Spinal cord (tissue), 10 donors: Measurements from ENCODE around the gene SLC26A9. TPM values are rescaled to one million over a fixed set of nuclear protein-coding genes. Genes with fewer than 3 reads are reported as not detected.

ENCODE experiments used
- DNase-seq, 6 donors: peaks; one replicate each; pipeline versions ENCODE4 v3.0.0 to v3.0.0-alpha.2; 2013 to 2015; ENCODE audit warnings: low spot score in 6 of 6, low read depth in 4 of 6
- H3K27ac ChIP-seq: one replicate; pipeline ENCODE4 v1.5.1; 2013; ENCODE audit warnings: low read depth, low read length, control low read depth
- H3K27me3 ChIP-seq: one replicate; pipeline ENCODE4 v1.6.1; 2013; ENCODE audit warnings: low read length; ENCODE audit not compliant: control insufficient read depth, insufficient read depth
- H3K36me3 ChIP-seq: one replicate; pipeline ENCODE4 v1.6.1; 2013; ENCODE audit warnings: low read length; ENCODE audit not compliant: control insufficient read depth, insufficient read depth
- H3K4me1 ChIP-seq: one replicate; pipeline ENCODE4 v1.6.1; 2013; ENCODE audit warnings: low read length; ENCODE audit not compliant: control insufficient read depth, insufficient read depth
- H3K4me3 ChIP-seq: one replicate; pipeline ENCODE4 v1.5.1; 2013; ENCODE audit warnings: low read depth, low read length, control low read depth
- H3K9me3 ChIP-seq: one replicate; pipeline ENCODE4 v1.6.1; 2013; ENCODE audit warnings: low read length; ENCODE audit not compliant: control insufficient read depth, insufficient read depth
- WGBS: methylation state at CpG from one replicate; pipeline ENCODE4 v1.1.5; 2013; ENCODE audit warnings: missing lambda C conversion rate; ENCODE audit not compliant: insufficient coverage; 5-methylcytosine and 5-hydroxymethylcytosine counted together
- long read RNA-seq, 4 donors: transcript quantifications; one replicate each; lab custom pipeline, GENCODE V29; 2026
- polyA plus RNA-seq, 2 donors: library from polyadenylated mRNA; unstranded; fragments of 120-200 nt; gene quantifications; one replicate each; pipeline ENCODE4 v1.2.1, GENCODE V29; 2013; ENCODE audit not compliant: insufficient read length in 2 of 2
- total RNA-seq, 2 donors: library from RNA; depleted of rRNA in 1 of 2; stranded (reverse); fragments of 120-200 nt in 1 of 2; fragments of >200 nt in 1 of 2; gene quantifications; one replicate each; pipeline versions ENCODE4 v1.2.3 to v1.2.4, GENCODE V29; 2013 to 2014
- donor health status: healthy.

Gene SLC26A9
- total RNA-seq = under 1 TPM; 0.06 to 0.30 TPM
- polyA plus RNA-seq = under 1 TPM; 0.21 to 0.29 TPM
- long read RNA-seq, donor 1 = 0 reads
- long read RNA-seq, donor 2 = 0 reads
- long read RNA-seq, donor 3 = 0 reads
- long read RNA-seq, donor 4 = 0 reads

GRCh38 chr1:205943245-205943644, at the start of gene SLC26A9:
Gene SLC26A9 (minus strand): TSS chr1:205943456. CDS start chr1:205935820, 7,636 bp downstream.
- WGBS = 63% methylated on average over 7 of the region's 7 CpGs
- no peak for DNase-seq

DNA sequence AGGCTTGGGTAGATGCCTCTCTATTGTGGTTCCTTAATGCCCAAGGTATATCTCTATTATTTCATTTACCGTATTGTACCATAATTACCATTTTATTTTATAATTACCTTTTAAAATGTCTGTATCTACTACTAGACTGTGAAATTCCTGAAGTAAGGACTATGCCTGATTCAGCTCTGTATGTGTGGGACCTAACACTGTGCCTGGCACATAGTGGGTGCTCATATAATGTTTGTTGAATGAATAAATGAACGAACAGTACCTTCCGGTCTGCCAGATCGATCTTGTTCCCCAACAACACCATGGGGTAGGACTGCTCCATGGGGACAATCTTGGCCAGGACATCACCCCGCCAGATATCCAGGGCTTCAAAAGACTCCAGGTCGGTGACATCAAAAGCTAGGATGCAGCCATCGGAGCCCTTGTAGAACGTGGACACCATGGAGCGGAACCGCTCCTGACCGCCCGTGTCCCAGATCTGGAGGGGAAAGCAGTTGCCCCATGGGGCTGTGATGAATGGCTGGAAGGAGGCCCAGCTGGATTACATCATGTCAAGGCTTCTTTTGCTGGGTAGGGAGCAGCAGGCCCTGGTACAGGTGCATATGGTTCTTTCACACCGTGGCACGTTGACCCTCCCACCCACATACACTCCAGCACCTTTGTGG, 49.1 kb upstream of the SLC26A9 start:
- H3K9me3 ChIP-seq = no peaks in the 10 kb centered on the region
- H3K4me3 ChIP-seq = no peak overlapping the region
- no peak overlapping the region for H3K27ac ChIP-seq
- DNase-seq = no peak
- H3K36me3 ChIP-seq = no peaks in the 10 kb centered on the region
- H3K4me1 ChIP-seq = peaks cover 9% of the 10 kb centered on the region
- 90% methylated on average over 10 of the region's 14 CpGs for WGBS
- no peaks in the 10 kb centered on the region for H3K27me3 ChIP-seq

More at GRCh38 chr1:205943245-205943644, at the start of gene SLC26A9:
- Histone ChIP-seq H3K27me3 (no peaks in the 10 kb centered on the region), H3K9me3 (no peaks in the 10 kb centered on the region), H3K4me1 (peaks cover 5% of the 10 kb centered on the region), H3K27ac (no peak within 1 kb of the TSS), H3K4me3 (no peak within 1 kb of the TSS), H3K36me3 (no peaks in the 10 kb centered on the region)

- no peak overlapping the region for H3K4me3 ChIP-seq
- H3K9me3 ChIP-seq = no peaks in the 10 kb centered on the region
- no peaks in the 10 kb centered on the region for H3K36me3 ChIP-seq
Measured at GRCh38 chr1:205991237-205991636, 48.0 kb upstream of the SLC26A9 start.

DNA sequence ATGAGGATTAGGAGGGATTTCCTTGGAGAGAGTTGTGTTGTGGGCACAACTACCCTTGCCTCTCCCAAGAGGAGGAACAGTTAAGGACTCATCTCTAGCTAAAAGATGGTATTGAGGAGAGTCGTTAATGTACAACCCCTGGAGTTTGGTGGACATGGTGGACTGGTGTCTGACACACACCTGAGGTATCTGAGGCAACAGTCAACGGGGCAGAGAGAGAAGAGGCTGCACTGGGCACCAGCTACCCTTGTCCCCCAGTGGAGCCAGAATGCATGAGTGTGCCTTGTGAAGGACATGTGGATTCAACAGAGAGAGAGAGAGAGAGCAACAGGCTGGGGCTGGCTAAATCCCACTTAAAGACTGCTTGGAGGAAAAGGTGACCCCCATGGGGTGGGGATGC, 47.0 kb upstream of the SLC26A9 start:
- WGBS = 85% methylated on average over 2 of the region's 2 CpGs
- Histone ChIP-seq H3K9me3 (no peaks in the 10 kb centered on the region), H3K4me1 (peaks cover 9% of the 10 kb centered on the region), H3K36me3 (no peaks in the 10 kb centered on the region), H3K27me3 (no peaks in the 10 kb centered on the region), H3K4me3 (no peak overlapping the region), H3K27ac (no peak overlapping the region)
- DNase-seq = no peak

More at GRCh38 chr1:205991237-205991636, 48.0 kb upstream of the SLC26A9 start:
- no peaks in the 10 kb centered on the region for H3K27me3 ChIP-seq
- no peak overlapping the region for H3K27ac ChIP-seq
- peaks cover 9% of the 10 kb centered on the region for H3K4me1 ChIP-seq
- 97% methylated on average over 4 of the region's 4 CpGs for WGBS
- DNase-seq = no peak

DNA sequence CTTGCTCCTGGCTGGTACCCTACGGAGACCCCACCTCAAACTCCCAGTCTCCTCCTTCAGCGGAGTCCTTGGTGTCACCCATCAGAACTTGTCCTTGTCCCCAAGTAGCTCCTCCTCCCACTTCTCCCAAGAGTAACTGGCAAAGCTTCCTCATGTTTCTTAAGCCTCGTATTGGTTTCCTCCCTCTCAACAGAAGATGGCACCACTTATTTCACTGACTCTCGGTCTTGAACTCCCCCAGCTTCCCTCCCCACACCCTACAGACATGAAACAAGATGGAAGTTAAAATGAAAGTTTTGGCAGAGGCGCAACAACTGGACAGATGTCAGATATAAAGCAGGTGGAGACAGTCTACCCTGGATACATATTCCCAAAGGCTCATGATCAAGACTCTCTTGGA, 46.5 kb upstream of the SLC26A9 start:
- no peaks in the 10 kb centered on the region for H3K9me3 ChIP-seq
- H3K4me1 ChIP-seq = peaks cover 9% of the 10 kb centered on the region
- no peak overlapping the region for H3K4me3 ChIP-seq
- no peak overlapping the region for H3K27ac ChIP-seq
- no peaks in the 10 kb centered on the region for H3K36me3 ChIP-seq
- 79% methylated on average over 3 of the region's 5 CpGs for WGBS
- H3K27me3 ChIP-seq = no peaks in the 10 kb centered on the region
- DNase-seq = no peak

DNA sequence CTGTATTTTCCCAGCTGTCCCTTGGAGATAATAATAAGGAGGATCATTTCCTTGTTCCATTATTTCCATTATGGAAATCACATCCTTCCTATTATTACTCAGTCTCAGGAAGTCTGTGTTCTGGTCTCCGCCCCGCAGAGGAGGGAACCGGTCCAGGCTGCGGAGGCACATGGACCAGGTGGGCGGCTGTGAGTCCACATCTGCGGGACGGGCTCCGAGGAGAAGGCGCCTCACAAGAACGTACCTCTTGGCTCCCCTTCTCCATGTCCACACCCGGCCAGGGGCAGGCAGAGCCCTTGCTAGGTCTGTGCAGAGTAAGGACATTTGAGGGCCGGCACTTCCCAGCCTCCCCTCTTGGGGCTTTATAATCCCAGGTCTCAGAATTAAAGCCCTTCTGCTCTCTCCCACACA, 45.3 kb upstream of the SLC26A9 start:
- no peaks in the 10 kb centered on the region for H3K36me3 ChIP-seq
- no peaks in the 10 kb centered on the region for H3K27me3 ChIP-seq
- H3K4me1 ChIP-seq = peaks cover 10% of the 10 kb centered on the region
- H3K9me3 ChIP-seq = no peaks in the 10 kb centered on the region
- H3K4me3 ChIP-seq = no peak overlapping the region
- no peak overlapping the region for H3K27ac ChIP-seq
- DNase-seq = no peak
- WGBS = 76% methylated on average over 12 of the region's 12 CpGs

DNA sequence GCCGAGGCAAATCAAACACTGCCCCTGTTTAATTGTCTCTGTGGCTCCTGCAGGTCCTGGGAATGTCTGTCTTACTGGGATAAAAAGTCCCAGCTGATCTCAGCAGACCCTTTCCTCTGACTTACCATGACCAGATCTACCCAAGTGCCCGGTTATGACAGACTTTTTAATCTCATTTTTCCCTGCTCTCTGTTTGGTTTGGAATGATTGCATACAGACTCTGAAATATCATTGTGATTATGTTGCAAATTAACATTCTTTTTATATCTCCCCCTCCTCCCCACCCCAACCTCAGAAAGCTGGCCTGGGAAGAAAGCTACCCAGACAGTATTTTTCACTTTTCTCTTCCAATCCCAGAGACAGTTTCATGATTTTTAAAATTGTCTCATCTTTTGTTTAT, 43.6 kb upstream of the SLC26A9 start:
- no peak overlapping the region for H3K4me3 ChIP-seq
- WGBS = no CpG with 5 or more reads among the region's 2 CpGs
- DNase-seq = no peak
- no peaks in the 10 kb centered on the region for H3K27me3 ChIP-seq
- no peaks in the 10 kb centered on the region for H3K36me3 ChIP-seq
- peaks cover 10% of the 10 kb centered on the region for H3K4me1 ChIP-seq
- no peak overlapping the region for H3K27ac ChIP-seq
- H3K9me3 ChIP-seq = no peaks in the 10 kb centered on the region

DNA sequence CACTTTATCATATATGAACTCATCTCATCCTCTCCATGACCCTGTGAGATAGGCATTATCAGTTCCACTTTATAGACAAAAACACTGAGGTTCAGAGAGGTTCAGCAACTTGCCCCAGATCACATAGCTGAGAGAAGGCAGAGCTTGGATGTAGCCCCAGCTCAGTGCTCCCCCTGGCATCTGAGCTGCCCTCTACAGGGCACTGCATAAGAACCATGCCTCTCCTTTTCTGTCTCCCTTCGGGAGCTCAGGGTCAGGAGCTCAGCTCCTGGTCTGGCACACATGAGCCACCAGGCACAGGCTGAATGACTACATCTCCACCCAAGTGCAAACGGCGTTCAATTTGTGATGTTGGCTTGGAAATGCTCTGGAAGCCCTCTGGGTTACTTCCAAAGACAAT, 43.0 kb upstream of the SLC26A9 start:
- 63% methylated on average over 1 of the region's 3 CpGs for WGBS
- no peak overlapping the region for H3K27ac ChIP-seq

DNA sequence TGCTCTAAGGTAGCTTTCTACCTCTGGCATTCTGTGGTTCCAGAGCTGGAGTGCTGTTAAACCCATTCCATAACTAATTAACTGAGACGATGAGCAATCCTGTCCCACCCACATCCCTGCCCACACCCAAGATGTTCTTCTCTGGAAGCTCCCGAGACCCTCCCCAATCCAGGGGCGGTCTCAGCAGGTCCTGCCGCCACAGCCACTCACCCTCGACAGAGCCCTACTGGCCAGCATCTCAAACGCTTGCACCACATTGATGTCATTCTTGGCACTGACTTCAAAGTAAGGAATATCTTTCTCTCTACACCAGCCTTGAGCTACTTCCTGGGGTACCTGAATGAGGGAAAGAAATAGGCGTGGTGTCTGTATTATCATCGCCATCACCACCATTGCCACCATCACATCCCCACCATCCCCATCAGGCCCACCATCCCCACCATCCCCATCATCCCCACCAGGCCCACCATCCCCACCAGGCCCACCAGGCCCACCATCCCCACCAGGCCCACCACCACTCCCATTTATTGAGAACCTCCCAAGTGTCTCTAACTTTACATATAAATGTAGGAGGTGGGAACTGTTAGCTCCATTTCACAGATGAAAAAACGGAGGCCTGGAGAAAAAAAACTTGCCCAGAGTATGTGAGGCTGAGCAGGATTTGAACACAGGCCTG, 42.2 kb upstream of the SLC26A9 start:
- 92% methylated on average over 7 of the region's 9 CpGs for WGBS
- DNase-seq = no peak
- no peaks in the 10 kb centered on the region for H3K36me3 ChIP-seq
- H3K4me1 ChIP-seq = peaks cover 10% of the 10 kb centered on the region
- no peaks in the 10 kb centered on the region for H3K27me3 ChIP-seq
- no peak overlapping the region for H3K4me3 ChIP-seq
- no peaks in the 10 kb centered on the region for H3K9me3 ChIP-seq
- no peak overlapping the region for H3K27ac ChIP-seq

More for the DNA sequence above, 43.0 kb upstream of the SLC26A9 start:
- DNase-seq = no peak
- Histone ChIP-seq H3K9me3 (no peaks in the 10 kb centered on the region), H3K36me3 (no peaks in the 10 kb centered on the region), H3K27me3 (no peaks in the 10 kb centered on the region), H3K4me1 (peaks cover 10% of the 10 kb centered on the region), H3K4me3 (no peak overlapping the region)
